Endothelial cell (in vitro differentiated cells): ENCODE measurements around the gene ATP13A3. TPM values are rescaled to one million over a fixed set of nuclear protein-coding genes. Genes with fewer than 3 reads are reported as not detected.

ENCODE experiments used
- DNase-seq: peaks from one replicate; pipeline ENCODE4 v3.0.0; 2021; ENCODE audit warnings: low spot score
- H3K27ac Mint-ChIP-seq: one replicate; pipeline ENCODE4 v1.8.0; 2021; ENCODE audit warnings: mixed read lengths, inconsistent platforms; ENCODE audit not compliant: unreplicated experiment
- H3K27me3 Mint-ChIP-seq: one replicate; pipeline ENCODE4 v1.8.0; 2021; ENCODE audit warnings: mild to moderate bottlenecking, moderate library complexity, mixed read lengths, inconsistent platforms; ENCODE audit not compliant: unreplicated experiment
- H3K36me3 Mint-ChIP-seq: one replicate; pipeline ENCODE4 v1.8.0; 2021; ENCODE audit warnings: mild to moderate bottlenecking, low read depth, mixed read lengths, inconsistent platforms; ENCODE audit not compliant: unreplicated experiment
- H3K4me1 Mint-ChIP-seq: one replicate; pipeline ENCODE4 v1.8.0; 2021; ENCODE audit warnings: mild to moderate bottlenecking, mixed read lengths, inconsistent platforms; ENCODE audit not compliant: unreplicated experiment
- H3K4me3 Mint-ChIP-seq: one replicate; pipeline ENCODE4 v1.8.0; 2021; ENCODE audit warnings: mild to moderate bottlenecking, mixed read lengths, inconsistent platforms; ENCODE audit not compliant: unreplicated experiment
- H3K9me3 Mint-ChIP-seq: one replicate; pipeline ENCODE4 v1.8.0; 2021; ENCODE audit warnings: mixed read lengths, inconsistent platforms; ENCODE audit not compliant: unreplicated experiment
- total RNA-seq: library from RNA; stranded (reverse); fragmentation: NEBNext Ultra II Directional; extraction: Animal tissue kit (Norgen Biotek cat#: 25700); gene quantifications from one replicate; pipeline ENCODE4 v1.2.1, GENCODE V29; 2021; ENCODE audit not compliant: unreplicated experiment
- TF ChIP-seq, protein P1 (sequence below): fragments of 200-600 bp; sonication (generic); IDR thresholded peaks from one replicate; pipeline ENCODE4 v1.5.0; 2021; ENCODE audit warnings: antibody characterized with exemption; ENCODE audit not compliant: unreplicated experiment

The ATP13A3 gene
- total RNA-seq, 1 donor from 2014 or later = 32.1 TPM

DNA sequence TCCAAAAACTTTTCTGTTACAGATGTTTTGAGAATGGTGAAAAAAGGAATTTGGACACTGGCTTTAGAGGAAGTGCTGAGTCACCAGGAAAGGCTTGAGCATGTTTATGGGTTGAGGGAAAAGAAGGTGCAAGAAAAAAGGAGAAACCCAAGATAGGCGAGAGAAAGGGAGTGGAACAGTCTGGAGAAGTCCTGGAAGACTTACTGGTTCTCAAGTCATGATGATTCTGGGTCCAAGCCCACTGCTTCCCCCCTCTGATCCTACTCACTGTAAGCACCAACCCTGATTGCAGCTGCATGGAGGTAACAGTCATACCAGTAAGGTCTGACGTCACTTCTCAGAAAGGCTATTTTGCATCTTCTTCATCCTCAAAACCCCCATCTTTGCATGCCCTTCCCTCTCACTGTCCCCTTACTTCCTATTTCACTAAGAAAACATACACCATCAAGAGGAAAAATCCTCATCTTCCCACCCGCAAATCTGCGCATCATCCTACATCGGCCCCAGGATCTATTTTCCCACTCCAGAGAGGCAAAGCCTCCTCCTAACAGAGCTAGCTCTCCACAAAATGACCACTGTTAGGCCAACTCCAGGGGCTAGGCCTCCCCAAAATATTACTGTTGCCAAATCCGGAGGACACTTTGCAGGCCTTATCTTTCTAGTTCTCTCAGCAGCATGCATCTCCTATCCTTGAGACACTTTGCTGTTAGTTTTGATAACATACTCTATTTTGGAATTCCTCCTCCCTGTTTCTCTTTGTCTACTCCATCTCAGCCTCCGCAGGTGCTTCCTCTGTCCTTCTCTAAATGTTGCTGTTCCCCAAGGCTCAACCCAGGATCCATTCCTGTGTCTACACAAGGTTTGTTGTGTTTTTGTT, 3.2 kb upstream of the ATP13A3 start:
- H3K9me3 Mint-ChIP-seq = no peaks in the 10 kb centered on the region
- TF ChIP-seq, protein P1, sequence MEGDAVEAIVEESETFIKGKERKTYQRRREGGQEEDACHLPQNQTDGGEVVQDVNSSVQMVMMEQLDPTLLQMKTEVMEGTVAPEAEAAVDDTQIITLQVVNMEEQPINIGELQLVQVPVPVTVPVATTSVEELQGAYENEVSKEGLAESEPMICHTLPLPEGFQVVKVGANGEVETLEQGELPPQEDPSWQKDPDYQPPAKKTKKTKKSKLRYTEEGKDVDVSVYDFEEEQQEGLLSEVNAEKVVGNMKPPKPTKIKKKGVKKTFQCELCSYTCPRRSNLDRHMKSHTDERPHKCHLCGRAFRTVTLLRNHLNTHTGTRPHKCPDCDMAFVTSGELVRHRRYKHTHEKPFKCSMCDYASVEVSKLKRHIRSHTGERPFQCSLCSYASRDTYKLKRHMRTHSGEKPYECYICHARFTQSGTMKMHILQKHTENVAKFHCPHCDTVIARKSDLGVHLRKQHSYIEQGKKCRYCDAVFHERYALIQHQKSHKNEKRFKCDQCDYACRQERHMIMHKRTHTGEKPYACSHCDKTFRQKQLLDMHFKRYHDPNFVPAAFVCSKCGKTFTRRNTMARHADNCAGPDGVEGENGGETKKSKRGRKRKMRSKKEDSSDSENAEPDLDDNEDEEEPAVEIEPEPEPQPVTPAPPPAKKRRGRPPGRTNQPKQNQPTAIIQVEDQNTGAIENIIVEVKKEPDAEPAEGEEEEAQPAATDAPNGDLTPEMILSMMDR = no peak
- H3K36me3 Mint-ChIP-seq = peaks cover 13% of the 10 kb centered on the region
- peaks cover 25% of the 10 kb centered on the region for H3K4me1 Mint-ChIP-seq
- no peak overlapping the region for H3K27ac Mint-ChIP-seq
- peaks cover 13% of the 10 kb centered on the region for H3K27me3 Mint-ChIP-seq
- DNase-seq = no peak
- no peak overlapping the region for H3K4me3 Mint-ChIP-seq

DNA sequence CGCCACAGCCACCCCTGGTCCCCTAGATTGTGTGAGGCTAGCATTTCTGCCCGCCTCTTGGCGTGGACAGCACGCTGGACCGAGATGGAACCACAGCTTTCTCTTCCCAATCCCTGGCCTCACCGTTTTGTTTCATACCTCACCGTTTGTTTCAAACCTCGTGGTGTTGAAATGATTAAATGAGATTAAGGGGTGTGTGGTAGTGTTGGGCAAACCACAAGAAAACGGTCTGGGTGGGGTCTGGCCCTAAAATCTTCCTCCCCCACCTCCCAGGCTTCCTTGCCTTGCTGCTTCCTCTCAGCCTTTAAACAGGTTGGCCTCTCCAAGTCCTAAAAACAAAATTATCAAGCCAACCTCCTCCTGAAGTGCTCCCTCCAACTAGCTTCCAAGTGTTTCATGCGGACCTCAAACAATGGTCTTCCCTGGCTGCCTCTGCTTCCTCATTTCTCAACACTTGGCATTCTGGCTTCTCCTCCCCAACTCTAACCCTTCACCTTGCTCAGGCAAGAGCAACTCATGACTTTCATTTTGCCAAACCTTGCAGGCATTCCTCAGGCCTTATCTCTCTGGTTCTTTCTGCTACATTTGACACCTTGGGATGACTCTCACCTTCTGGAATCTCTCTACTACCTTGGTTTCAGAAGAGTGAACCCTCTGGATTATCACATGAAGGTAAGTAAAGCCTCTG, 1.4 kb upstream of the ATP13A3 start:
- peaks cover 13% of the 10 kb centered on the region for H3K36me3 Mint-ChIP-seq
- H3K9me3 Mint-ChIP-seq = no peaks in the 10 kb centered on the region
- TF ChIP-seq, protein P1 = no peak
- peaks cover 13% of the 10 kb centered on the region for H3K27me3 Mint-ChIP-seq
- DNase-seq = no peak
- H3K27ac Mint-ChIP-seq = peak overlapping the region; percentile 19
- peaks cover 25% of the 10 kb centered on the region for H3K4me1 Mint-ChIP-seq
- peak overlapping the region; percentile 75 for H3K4me3 Mint-ChIP-seq

DNA sequence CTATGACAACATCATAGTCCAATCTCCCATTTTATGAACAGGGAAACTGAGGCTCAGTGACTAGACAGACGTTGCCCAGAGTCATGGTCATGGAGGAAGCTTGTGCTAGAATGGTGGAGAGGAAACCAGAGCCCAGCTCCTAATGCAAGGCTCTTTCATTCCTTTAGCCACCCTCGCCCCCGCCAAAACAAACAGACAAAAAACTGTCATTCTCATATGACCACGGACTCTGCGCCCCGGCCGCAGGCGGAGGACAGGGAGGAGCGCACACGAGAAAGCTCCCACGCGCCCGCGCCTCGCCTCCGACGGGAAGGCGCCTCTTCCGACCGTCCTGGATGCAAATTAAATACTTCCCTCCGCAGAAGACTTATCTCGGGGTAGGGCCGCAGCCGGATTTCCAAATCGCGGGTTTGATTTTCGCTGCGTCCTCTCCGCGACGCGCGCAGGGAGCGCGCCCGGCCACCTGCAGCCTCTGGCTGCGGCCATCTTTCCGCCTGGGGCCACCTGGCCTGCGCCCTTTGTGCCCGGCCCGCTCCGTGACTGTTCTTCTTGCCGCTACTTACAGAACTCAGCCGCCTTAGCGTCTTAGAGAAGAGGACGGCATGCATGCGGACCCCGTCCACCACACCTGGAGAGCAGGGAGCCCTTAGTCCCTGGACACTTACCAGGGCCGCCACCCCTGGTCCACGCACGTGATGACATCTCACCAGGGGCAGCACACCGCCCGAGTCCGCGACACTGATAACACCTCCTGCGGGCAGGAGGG, 670 bp upstream of the ATP13A3 start:
- Mint-ChIP-seq H3K4me1 (peaks cover 25% of the 10 kb centered on the region), H3K27ac (no peak overlapping the region)
- DNase-seq = peak; percentile 33

DNA sequence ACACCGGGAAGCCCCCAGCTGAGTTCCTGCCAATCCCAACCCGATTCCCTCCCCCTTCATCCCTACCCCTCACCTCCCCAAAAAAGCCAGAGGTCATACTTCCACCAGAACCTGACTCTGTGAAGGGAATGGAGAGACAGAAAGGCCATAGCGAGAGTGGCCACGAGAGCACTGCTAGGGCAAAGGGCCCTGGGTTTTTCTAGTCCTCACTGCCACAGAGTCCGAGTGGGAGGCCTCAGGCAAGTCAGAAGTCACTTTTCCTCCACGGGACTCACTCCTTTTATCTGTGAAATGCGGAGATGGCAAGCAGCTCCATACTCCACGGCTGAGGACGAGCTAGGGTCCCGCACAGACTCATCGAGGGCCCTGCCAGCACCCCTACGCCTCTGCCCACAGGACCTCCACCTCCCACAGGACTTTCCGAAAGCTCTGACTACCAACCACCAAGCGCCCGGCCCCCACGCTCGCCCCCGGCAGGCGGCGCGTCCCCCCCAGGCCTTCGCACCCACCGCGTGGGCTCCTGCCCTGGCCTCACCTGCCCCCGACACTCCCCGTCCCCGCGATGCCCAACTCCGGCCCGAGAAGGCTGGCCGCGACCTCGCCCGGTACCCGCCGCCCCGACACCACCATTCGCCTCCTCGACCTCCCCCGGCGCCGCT, 792 bp downstream of the ATP13A3 start:
- Mint-ChIP-seq H3K9me3 (no peaks in the 10 kb centered on the region), H3K27me3 (peaks cover 10% of the 10 kb centered on the region), H3K36me3 (peaks cover 13% of the 10 kb centered on the region), H3K4me1 (peaks cover 25% of the 10 kb centered on the region), H3K27ac (peak overlapping the region; percentile 82), H3K4me3 (peak overlapping the region; percentile 91)
- TF ChIP-seq, protein P1 = no peak
- DNase-seq = peak; percentile 43

More for the DNA sequence above, 670 bp upstream of the ATP13A3 start:
- TF ChIP-seq, protein P1 = no peak
- peak overlapping the region; percentile 75 for H3K4me3 Mint-ChIP-seq
- H3K36me3 Mint-ChIP-seq = peaks cover 13% of the 10 kb centered on the region
- no peaks in the 10 kb centered on the region for H3K9me3 Mint-ChIP-seq
- H3K27me3 Mint-ChIP-seq = peaks cover 13% of the 10 kb centered on the region
